ENCODE measurements around the gene LTN1. TPM values are rescaled to one million over a fixed set of nuclear protein-coding genes. Genes with fewer than 3 reads are reported as not detected.
A peak's percentile ranks its signal among the peaks of the same experiment; 100 is the strongest.

Gene LTN1
- total RNA-seq, 1 donor from 2014 or later, result 23.6 TPM

DNA sequence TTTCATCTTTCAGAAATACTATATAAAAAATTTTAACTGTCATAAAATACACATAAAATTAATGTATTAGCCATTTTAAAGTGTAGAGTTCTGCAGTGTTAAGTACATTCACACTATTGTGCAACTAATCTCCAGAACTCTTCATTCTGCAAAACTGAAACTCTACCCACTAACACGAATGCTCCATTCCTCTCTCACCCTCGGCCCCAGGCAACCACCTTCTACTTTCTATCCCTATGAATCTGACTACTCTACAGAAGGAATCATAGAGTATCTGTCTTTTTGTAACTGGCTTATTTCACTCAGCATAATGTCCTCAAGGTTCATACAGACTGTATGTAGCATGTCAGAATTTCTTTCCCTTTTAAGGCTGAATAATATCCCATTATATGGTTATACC is 43.4 kb downstream of the LTN1 start:
- Mint-ChIP-seq H3K4me1 (ENCODE audit: unreplicated experiment) (no peaks in the 10 kb centered on the region), H3K27me3 (ENCODE audit: unreplicated experiment) (no peaks in the 10 kb centered on the region), H3K4me3 (ENCODE audit: unreplicated experiment) (no peak overlapping the region), H3K27ac (ENCODE audit: unreplicated experiment) (no peak overlapping the region), H3K9me3 (ENCODE audit: unreplicated experiment) (no peaks in the 10 kb centered on the region), H3K36me3 (ENCODE audit: low read depth, unreplicated experiment) (no peaks in the 10 kb centered on the region)
- DNase-seq (ENCODE audit: low spot score), result no peak
- TF ChIP-seq, protein P1, sequence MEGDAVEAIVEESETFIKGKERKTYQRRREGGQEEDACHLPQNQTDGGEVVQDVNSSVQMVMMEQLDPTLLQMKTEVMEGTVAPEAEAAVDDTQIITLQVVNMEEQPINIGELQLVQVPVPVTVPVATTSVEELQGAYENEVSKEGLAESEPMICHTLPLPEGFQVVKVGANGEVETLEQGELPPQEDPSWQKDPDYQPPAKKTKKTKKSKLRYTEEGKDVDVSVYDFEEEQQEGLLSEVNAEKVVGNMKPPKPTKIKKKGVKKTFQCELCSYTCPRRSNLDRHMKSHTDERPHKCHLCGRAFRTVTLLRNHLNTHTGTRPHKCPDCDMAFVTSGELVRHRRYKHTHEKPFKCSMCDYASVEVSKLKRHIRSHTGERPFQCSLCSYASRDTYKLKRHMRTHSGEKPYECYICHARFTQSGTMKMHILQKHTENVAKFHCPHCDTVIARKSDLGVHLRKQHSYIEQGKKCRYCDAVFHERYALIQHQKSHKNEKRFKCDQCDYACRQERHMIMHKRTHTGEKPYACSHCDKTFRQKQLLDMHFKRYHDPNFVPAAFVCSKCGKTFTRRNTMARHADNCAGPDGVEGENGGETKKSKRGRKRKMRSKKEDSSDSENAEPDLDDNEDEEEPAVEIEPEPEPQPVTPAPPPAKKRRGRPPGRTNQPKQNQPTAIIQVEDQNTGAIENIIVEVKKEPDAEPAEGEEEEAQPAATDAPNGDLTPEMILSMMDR (IDR thresholded peaks at IDR 0.05; ENCODE audit: unreplicated experiment), result no peak

GRCh38 chr21:28944296-28944695 is 48.4 kb downstream of the LTN1 start:
- no peak overlapping the region for H3K4me3 Mint-ChIP-seq (ENCODE audit: unreplicated experiment)
- TF ChIP-seq, protein P1 (IDR thresholded peaks at IDR 0.05; ENCODE audit: unreplicated experiment), result no peak
- H3K9me3 Mint-ChIP-seq (ENCODE audit: unreplicated experiment), result no peaks in the 10 kb centered on the region
- no peak for DNase-seq (ENCODE audit: low spot score)
- no peaks in the 10 kb centered on the region for H3K4me1 Mint-ChIP-seq (ENCODE audit: unreplicated experiment)
- H3K36me3 Mint-ChIP-seq (ENCODE audit: low read depth, unreplicated experiment), result peaks cover 8% of the 10 kb centered on the region
- H3K27me3 Mint-ChIP-seq (ENCODE audit: unreplicated experiment), result no peaks in the 10 kb centered on the region
- peak overlapping the region; percentile 10 for H3K27ac Mint-ChIP-seq (ENCODE audit: unreplicated experiment)

DNA sequence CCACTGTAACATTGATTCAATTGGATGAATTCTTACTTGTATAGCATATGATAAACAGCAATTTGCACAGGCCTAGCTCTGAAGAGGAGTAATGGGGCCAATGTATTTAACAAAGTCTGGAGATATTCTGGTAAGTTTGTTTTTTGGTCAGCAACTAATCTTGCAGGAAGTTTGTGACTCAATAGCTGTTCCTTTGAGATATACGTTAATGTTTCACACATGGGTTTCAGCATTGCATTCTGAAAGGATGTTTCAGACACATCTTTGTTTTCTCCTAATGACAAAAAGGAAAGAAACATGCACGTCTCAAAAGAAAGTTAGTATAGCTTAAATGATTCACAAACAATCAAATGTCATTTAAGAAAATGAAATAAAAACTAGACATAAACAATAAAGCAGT is 49.0 kb downstream of the LTN1 start:
- no peaks in the 10 kb centered on the region for H3K27me3 Mint-ChIP-seq (ENCODE audit: unreplicated experiment)
- H3K4me1 Mint-ChIP-seq (ENCODE audit: unreplicated experiment), result peaks cover 3% of the 10 kb centered on the region
- TF ChIP-seq, protein P1 (IDR thresholded peaks at IDR 0.05; ENCODE audit: unreplicated experiment), result no peak
- H3K4me3 Mint-ChIP-seq (ENCODE audit: unreplicated experiment), result no peak overlapping the region
- peaks cover 8% of the 10 kb centered on the region for H3K36me3 Mint-ChIP-seq (ENCODE audit: low read depth, unreplicated experiment)
- no peaks in the 10 kb centered on the region for H3K9me3 Mint-ChIP-seq (ENCODE audit: unreplicated experiment)
- no peak overlapping the region for H3K27ac Mint-ChIP-seq (ENCODE audit: unreplicated experiment)
- DNase-seq (ENCODE audit: low spot score), result no peak

GRCh38 chr21:28938726-28939125 is 54.0 kb downstream of the LTN1 start:
- no peak overlapping the region for H3K4me3 Mint-ChIP-seq (ENCODE audit: unreplicated experiment)
- H3K4me1 Mint-ChIP-seq (ENCODE audit: unreplicated experiment), result peaks cover 6% of the 10 kb centered on the region
- no peaks in the 10 kb centered on the region for H3K9me3 Mint-ChIP-seq (ENCODE audit: unreplicated experiment)
- H3K27me3 Mint-ChIP-seq (ENCODE audit: unreplicated experiment), result no peaks in the 10 kb centered on the region
- no peak for DNase-seq (ENCODE audit: low spot score)
- H3K27ac Mint-ChIP-seq (ENCODE audit: unreplicated experiment), result peak overlapping the region; percentile 26
- TF ChIP-seq, protein P1 (IDR thresholded peaks at IDR 0.05; ENCODE audit: unreplicated experiment), result no peak
- peaks cover 20% of the 10 kb centered on the region for H3K36me3 Mint-ChIP-seq (ENCODE audit: low read depth, unreplicated experiment)

DNA sequence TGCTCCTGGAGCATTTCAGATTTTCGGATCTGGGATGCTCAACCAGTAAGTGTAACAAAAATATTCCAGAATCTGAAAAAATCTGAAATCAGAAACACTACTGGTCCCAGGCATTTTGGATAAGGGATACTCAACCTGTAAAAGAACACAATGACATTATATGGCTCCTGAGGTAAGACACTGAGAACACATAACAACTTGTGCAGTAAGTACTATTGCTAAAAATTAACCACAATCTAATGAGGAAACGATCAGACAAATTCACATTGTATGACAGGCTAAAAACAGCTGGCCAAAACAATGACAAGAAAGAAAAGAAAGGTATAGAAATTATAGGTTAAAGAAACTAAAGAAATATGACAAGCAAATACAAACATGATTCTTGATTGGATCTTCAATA is 54.9 kb downstream of the LTN1 start:
- H3K9me3 Mint-ChIP-seq (ENCODE audit: unreplicated experiment), result no peaks in the 10 kb centered on the region
- peaks cover 6% of the 10 kb centered on the region for H3K4me1 Mint-ChIP-seq (ENCODE audit: unreplicated experiment)
- H3K36me3 Mint-ChIP-seq (ENCODE audit: low read depth, unreplicated experiment), result peaks cover 19% of the 10 kb centered on the region
- H3K4me3 Mint-ChIP-seq (ENCODE audit: unreplicated experiment), result no peak overlapping the region
- no peak overlapping the region for H3K27ac Mint-ChIP-seq (ENCODE audit: unreplicated experiment)
- DNase-seq (ENCODE audit: low spot score), result no peak
- H3K27me3 Mint-ChIP-seq (ENCODE audit: unreplicated experiment), result no peaks in the 10 kb centered on the region
- TF ChIP-seq, protein P1 (IDR thresholded peaks at IDR 0.05; ENCODE audit: unreplicated experiment), result no peak

Data from endothelial cell (in vitro differentiated cells).